Occipital lobe (tissue), 2 donors: ENCODE data around the gene DCANP1. TPM values are rescaled to one million over a fixed set of nuclear protein-coding genes. Genes with fewer than 3 reads are reported as not detected.

Experiments used
- DNase-seq: peaks from one replicate; lab custom pipeline; 2025; lab: John Stamatoyannopoulos, UW
- total RNA-seq: library from RNA; depleted of rRNA; stranded (reverse); fragments of >200 nt; gene quantifications from one replicate; pipeline ENCODE4 v1.2.3, GENCODE V29; 2014

Gene DCANP1
- total RNA-seq, 1 donor from 2014 or later = not detected

DNA sequence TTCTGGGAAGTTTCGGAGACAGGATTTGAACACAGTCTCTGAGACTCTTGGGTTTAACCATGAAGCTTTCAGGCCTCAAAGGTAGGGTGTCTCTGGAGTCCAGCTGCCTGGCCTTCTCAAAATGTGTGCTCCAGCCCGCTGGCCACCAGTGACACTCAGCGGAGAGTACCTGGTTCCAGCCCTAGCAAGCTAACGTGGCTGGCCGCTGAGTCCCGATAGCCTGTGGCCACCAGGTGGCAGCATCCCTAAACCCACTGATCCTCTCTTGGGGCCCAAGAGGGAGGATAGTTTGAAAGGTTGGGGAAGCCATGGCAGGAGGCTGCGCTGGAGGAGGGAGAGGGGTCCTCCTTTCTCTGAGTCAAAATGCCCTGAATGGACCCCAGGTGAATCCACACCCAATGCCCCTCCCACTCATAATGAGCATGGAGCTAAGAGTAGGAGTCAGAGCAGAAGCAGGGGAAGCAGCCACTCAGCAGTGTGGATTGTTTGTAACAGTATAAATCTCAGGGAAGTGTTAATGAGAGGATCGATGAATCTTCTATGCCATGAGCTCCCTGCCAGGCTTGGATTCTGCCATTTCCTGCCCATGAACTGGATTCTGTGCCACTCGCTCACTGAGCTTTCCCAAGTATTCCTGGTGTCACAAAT, 10.4 kb upstream of the DCANP1 start:
- peak; percentile 16 for DNase-seq

DNA sequence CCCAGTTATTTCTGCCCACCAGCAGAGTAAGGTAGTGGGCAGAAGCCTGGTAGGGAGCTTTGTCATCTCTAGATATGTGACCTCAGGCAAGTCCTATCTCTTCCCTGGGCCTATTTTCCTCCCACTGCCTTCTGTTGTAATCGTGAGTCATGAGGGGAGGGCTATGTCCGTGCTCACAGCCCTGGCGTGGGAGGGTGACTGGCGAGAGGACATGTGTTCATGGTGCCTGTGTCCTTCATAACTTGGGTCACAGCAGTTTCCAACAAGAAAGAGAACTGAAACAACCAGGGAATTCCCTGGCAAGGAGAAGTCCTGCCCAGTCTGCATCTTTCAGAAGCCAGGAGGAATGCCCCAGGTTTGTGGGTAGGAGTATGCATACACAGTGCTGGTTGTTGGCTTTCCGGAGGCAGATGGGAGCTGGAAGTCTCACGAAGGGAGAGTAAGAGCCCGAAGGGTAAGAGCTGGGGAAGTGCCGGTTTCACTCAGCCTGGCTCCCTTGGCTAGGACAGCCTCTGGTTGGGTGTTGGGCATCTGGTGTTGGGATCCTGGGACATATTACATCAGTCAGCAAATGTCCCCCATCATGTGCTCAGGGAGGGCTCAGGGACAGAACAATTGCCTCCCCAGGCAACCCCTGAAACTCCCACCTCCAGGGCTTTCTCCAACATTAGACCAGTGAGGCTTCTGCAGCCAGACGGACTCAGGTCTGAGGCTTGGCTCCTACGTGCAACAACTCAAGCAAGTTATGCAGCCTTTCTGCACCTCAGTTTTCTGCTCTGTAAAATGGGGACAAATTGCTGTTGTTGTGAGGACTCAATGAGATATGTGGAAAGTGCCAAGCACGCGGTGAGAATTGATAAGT, 9.3 kb upstream of the DCANP1 start:
- DNase-seq = no peak

DNA sequence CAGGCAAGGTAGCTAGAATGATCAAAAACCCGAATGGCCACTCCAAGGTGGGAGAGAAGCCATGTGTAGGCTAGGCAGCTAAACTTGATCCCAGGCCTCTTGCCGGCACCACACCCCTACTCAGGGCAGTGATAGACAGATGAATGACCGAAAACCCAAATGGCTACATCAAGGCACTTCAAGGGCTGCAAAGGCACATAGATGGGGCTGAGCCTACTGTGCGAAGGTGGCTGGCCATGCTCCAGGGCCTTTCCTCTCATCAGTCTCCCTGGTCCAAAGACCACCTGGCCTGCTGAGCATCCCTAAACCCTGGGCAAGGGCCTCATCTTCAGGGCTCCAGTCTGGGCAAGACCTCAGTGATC, 8.7 kb upstream of the DCANP1 start:
- DNase-seq = no peak

DNA sequence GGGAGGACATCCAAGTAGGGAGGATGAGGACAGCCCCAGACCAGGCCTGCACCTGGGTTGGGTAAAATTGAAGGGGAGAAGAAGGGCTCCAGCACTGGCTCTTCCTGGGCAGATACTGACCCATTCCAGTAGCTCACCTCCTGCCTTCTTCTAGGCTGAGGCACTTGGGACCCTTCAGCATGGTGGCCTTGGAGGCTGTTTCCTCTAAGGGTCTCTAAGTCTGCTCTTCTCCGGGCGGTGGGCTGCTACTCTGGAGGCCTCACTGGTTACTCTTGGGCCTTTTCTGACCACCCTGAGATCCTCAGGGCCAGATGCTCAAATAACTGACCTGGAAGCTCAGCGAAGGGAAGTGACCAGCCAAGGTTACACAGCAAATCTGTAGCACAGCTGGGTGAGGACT, 7.8 kb upstream of the DCANP1 start:
- DNase-seq = no peak

DNA sequence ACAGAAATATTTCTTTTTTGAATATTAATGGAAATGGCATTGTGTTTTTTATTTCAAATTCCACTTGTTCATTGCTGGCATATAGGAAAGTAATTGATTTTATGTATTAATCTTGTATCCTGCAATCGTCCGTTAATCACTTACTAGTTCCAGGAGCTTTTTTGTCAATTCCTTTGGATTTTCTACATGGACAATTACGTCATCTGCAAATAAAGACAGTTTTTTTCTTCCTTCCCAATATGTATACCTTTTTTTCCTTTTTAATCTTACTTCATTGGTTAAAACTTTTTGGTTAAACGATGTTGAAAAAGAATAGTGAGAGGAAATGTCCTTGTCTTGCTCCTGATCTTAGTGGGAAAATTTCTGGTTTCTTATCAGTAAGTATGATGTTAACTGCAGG, 6.5 kb upstream of the DCANP1 start:
- DNase-seq = no peak

DNA sequence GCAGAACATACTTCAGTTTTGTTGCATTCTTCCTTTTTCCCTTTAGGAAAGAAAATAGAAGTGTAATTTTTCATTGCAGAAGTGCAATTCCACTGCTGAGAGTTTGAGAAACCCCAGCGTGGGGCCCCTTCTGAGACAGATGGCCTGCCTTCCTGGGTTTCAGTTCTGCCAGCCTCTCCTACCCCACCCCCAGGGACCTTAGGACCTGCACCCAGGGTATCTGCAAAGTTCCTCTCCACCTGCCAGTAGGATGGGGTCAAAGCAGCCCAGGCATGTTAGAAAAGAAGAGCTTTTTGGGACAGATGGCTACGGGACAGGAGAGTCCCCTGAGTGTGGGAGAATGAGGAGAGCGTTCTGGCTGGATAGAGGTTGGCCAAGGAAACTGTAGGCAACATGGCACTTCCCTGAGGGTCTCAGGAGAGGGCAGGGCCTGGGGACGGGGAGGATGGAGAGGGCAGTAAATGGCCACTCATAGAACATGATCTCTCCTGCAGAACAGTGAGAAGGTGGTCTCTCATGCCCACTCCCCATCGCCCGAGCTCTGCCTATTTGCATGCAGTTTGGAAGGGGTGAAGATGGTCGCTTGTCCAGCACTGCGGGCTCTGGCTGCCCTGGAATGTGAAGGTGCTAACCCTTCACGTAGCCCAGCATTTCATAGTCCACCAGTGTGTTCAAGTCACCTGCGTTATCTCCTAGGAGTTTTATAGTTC, 5.3 kb upstream of the DCANP1 start, which contains the start of gene TIFAB:
Gene TIFAB (minus strand): TSS at position 31 of the 710 bp plus-strand sequence. CDS start 2,412 bp downstream, outside the sequence.
- DNase-seq = no peak

DNA sequence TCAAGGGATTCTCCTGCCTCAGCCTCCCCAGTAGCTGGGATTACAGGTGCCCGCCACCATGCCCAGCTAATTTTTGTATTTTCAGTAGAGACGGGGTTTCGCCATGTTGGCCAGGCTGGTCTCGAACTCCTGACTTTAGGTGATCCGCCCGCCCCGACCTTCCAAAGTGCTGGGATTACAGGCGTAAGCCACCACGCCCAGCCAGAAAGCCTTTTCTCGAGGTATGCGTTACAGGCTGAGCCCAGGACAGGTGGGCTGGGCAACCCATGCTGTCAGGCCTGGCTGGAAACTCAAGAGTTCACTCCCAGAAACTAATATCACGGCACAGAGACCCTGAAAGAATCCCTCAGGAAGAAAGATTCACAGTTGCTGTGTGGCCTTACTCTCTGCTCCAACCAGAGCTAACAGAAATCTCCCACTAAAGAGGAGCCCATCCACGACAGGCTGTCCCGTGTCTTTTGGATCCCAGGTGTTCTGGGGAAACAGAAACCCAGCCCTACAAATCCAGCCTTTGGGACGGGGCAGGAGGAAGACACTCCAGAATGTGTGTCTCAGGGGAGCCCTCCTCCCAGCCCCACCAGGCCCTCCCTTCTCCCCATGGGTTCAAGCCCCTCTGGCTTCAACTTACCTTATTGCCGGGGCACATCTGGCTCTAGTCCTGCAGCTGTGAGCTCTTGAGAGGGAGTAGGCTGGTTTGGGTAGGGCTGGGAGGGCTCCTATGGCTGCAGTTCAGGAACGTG, 4.6 kb upstream of the DCANP1 start:
- no peak for DNase-seq

DNA sequence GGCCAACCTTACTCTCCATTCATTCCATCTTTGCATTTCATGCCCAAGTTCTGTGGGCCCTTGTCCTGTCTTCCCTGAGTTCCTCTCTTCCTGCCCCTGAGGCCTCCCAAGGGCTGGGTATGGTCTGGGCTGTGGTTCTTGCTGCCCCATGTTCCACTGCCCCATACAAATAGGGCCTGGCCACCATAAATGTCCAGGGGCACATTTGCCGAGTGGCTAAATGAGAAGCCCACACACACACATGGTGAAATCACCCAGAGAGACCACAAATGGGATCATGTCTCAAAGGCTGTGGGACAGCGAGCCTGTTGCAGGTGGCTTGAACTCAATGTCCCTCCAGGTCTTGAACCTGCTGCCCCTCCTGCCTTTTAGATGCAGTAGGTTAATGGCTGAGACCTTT, 3.8 kb upstream of the DCANP1 start:
- DNase-seq = no peak

DNA sequence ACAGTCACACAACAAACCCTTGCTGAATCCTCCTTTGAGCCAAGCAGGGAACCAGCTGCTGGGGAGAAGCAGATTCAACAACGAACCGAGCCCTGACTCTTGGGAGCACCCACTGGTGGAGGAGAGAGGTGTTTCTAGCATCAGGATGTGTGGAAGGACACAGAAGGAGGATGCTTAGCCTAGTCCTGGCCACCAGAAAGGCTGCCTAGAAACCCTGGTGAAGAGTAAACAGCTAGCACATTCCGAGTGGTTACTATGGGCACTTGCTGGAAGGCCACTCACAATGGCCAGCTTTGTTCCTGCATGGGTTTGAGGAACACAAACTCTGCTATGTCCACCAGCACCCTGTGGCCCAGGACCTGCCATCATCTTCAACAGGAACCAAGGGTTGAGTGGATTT, 3.2 kb upstream of the DCANP1 start:
- no peak for DNase-seq

DNA sequence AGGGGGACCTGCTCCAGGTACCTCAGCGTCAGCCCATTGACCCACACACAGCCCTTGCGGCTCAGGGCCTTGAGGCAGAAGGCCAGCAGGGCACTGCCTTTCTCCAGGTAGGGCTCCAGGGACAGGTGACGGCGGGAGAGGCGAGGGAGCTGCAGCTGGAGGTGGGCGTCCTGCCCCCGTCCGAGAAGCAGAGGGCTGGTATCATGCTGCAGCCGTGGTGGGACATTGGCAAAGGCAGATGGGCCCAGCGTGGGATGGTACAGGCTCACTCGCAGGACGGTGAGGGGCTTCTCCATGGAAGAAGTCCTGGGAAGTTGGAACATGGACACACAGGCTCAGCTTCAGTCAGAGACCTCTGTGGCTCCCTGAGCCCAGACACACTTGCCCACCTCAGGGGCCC, 2.5 kb upstream of the DCANP1 start:
- no peak for DNase-seq

DNA sequence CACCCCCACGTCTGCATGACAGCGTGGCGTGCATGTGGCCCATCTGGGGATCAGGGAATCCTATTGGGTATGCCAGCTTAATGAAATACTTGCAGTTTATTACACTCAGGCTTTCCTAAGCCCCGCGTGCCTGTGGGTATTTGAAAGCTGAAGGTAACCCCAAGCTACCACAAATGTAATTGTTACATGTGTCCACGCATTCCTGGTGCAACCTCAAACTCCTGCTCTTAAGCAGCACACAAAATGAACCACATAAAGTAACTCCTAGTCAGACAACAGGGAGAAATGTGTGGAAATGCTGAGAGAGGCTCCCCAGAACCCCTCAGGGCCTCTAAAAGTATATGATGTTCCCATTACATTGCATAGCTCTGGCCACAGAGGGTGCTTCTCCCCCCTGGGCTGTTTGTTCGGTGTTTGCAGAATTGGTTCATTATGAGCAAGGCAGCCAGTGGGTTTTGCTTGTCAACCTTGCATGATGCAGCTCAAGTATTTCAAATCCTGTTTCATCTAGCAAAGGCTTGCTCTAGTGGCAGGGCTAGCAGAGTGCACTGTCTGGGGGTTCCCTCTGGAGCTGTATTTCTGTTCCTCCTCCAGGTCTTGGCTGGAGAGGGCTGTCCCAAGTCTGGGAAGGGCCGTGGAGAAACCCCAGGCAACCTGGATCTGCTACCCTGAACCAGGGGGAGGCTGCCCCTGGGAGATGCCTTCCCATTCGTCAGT, 1.8 kb upstream of the DCANP1 start:
- DNase-seq = no peak

DNA sequence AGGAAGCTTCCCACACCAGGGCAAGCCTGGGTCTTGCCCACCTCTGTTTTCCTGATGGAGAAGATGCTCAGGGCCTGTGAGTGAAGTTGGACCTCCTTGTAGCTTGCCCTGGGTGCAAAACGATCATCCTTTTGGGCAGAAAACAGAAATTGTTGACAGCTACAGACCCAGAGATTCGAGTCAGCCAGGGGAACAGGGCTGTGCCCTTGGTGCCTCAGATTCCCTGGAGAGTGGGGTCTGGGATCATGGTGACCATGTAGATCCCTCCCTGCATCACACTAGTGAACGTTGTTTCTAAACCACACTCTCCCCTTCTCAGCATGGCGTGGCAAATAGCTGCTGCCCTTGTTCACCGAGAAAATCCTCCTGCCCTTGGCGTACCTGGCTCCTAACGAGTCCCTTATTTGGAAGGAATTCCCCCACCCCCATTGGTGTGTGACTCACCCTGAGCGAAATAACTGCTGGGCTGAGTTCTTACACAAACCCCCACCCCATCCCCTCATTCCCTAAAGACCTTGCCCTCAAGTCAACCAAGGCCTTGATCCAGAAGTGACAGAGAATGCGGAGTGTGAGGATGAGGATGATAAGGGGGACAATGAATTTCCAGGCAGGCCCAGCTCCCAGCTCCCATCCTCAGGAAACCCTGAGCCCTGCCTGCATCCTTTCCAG, 1.1 kb upstream of the DCANP1 start:
- no peak for DNase-seq

DNA sequence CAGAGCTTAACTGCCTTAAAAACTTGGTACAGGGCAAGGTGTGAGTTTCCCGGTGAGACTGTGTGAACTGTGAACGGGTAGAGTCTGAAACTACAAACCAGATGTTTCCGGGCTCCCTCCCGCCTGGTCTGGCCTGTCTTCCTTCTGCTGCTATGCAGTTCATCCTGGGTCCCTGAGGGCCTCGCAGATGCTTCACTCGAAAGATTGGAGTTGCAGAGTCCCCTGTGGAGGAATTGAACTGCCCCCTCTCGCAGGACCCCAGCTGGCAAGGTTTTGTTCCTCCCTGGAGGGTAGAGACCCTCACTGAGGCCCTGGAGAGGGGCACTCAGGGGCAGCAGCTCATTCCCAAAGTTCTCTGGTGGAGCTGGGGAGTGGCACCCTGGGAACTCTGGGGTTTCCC, 533 bp downstream of the DCANP1 start:
- DNase-seq = no peak

DNA sequence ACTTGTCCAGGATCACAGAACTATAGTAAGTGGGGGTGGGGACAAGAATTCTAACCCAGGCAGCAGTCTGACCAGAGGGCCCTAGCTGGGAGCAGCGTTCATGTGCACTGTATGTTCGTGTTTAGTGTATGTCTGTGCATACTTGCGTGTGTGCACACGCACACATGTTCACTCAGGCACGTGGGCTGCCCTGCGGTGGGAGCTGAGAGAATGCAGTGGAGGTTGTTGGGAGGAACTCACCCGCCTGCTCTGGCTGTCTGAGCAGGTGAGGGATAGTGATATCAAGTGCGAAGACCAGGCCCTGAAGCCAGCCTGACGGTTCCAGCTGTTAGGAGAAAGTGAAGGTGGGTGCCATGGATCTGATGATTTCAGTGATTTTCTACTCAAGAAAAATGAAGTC, 942 bp downstream of the DCANP1 start:
- DNase-seq = no peak

DNA sequence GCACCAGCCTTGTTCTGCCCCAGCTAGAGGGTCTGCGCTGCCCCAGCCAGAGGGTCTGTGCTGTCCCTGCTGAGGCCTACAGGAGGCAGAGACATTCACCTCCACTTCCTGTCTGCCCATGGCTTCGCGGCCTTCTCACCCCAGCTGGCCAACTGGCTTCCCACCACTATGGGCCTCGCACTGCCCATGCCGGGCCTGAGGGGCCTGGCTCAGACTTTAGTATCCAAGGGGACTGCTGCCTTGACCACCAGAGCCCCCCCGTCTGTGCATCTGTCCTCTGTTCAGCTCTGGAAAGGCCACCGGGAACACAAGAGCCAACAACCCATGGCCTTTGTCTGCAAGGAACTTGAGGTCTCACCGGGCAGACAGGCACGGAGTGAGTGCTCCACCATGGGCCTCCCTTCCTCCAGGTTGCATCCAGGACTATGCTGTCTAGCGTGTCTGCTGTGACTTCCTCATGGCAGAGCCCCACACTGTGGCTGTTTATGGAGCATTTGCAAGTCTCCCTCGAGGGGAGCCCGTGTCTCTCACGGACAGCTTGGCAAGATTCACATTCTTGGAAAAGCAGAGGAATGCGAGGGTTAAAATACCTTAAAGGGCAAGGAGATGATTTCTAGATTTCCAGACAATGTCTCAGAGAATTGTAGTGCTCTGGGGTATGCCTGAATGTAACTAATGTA, 1.7 kb downstream of the DCANP1 start:
- DNase-seq = no peak

DNA sequence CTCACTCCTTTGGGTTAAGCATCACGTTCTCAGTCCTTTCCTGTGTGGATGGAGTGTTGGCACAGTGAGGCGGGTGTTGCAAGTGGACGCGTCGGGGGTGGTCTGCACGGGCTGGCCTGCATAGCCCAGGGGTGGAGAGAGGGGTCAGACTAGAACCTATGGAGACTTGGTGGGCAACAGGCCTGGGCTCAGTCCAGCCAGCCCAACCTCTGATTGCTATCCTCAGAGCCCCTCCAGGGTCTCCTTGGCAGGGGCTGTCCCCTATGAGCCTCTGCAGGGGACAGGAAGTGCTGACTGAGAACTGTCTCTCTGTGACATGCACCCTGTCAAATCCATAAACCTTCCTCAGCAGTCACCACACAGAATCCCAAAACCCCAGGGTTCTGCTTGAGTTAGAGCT, 2.3 kb downstream of the DCANP1 start:
- DNase-seq = no peak

DNA sequence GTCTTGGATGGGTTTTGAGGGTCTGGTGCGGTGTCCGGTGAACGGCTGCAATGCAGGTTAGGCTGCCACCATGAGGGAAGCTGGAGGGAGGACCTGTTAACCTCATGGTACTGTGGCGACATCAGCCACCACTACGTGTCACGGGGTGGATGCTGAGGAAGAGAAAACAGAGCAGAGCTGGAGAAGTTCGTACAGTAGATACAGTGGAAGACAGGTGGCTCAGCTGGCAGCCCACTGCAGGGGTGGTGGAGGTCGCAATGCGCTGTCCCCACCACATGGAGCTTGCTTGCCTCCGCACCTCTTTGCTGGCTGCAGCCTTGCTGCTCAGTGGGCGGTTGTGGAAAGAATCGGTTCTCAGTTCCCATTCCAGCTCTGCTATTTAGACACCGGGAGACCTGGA, 2.8 kb downstream of the DCANP1 start:
- DNase-seq = no peak

DNA sequence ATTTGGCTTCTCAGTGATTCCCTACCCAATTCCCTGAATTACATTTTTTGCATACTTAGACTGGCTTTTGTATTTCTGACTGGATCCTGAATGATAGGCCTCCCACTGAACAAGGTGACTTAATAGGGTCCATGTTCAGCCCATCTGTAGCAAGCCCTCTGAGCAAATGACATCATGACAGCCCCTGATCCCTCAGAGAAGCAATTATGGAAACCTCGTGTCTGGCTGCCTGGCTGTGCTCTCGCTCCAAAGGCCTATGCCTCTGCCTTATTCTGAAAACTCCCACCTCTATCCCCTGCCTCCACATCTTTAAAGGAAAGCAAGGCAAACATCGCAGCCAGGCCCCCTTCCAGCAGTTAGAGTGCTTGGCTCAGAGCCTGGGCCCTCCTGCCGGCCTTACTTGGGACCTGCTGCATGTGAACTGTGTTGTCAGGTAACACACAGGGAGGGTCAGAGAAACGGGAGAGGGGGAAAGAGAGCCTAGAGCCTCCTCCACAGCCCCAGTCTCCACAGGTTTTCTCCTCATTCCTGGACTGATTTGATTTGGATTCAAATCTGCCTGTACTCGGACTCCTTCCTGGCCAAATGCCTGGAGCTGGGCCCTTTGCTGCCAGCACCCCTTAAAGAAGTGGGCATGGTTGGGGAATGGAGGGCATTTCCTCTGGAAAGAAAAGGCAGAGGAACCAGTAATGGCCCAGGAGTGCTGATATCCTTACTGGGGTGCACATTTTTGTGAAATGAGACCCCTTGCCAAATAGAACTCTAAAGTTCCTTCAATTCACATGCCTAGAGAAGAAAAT, 3.8 kb downstream of the DCANP1 start:
- no peak for DNase-seq
